ENCODE results near the gene ARHGAP6.

DNA sequence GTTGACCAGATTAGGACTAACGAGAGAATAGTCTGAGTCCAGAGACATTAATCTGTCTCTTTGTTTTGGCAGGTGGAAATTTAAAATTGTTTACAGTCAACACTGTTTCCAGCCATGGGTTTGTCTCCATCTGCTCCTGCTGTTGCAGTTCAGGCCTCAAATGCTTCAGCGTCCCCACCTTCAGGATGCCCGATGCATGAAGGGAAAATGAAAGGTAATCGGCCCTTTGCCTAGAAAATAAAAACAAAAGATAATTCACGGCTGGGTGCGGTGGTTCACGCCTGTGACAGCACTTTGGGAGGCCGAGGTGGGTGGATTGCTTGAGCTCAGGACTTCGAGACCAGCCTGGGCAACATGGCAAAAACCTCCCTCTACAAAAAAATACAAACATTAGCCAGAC lies 553.8 kb downstream of the ARHGAP6 start:
- TF ChIP-seq ZNF34 (CRISPR knock-in tag; IDR thresholded peaks at IDR 0.05; ENCODE audit: borderline replicate concordance) (no peak), FOXP1 (IDR thresholded peaks at IDR 0.05) (no peak), FOXP1 (CRISPR knock-in tag; IDR thresholded peaks at IDR 0.05) (no peak), POLR2AphosphoS5 (IDR thresholded peaks at IDR 0.05; ENCODE audit: low read depth, low read length) (no peak), POLR2A (IDR thresholded peaks at IDR 0.05; ENCODE audit: insufficient read depth in 1 of 2, low read depth in 2 of 2, low read length in 2 of 2) (no peak), UBTF (CRISPR knock-in tag; IDR thresholded peaks at IDR 0.05) (no peak), RFX5 (IDR thresholded peaks at IDR 0.05; ENCODE audit: low read depth, low read length) (no peak), NR3C1 (CRISPR knock-in tag; IDR thresholded peaks at IDR 0.05) (no peak), MXI1 (IDR thresholded peaks at IDR 0.05; ENCODE audit: borderline replicate concordance, low read depth, low read length) (no peak), FOXO1 (CRISPR knock-in tag; IDR thresholded peaks at IDR 0.05) (no peak), ADNP (CRISPR knock-in tag; IDR thresholded peaks at IDR 0.05) (no peak), NFE2L2 (IDR thresholded peaks at IDR 0.05; ENCODE audit: low read length) (no peak)
- TF ChIP-seq, protein P1, sequence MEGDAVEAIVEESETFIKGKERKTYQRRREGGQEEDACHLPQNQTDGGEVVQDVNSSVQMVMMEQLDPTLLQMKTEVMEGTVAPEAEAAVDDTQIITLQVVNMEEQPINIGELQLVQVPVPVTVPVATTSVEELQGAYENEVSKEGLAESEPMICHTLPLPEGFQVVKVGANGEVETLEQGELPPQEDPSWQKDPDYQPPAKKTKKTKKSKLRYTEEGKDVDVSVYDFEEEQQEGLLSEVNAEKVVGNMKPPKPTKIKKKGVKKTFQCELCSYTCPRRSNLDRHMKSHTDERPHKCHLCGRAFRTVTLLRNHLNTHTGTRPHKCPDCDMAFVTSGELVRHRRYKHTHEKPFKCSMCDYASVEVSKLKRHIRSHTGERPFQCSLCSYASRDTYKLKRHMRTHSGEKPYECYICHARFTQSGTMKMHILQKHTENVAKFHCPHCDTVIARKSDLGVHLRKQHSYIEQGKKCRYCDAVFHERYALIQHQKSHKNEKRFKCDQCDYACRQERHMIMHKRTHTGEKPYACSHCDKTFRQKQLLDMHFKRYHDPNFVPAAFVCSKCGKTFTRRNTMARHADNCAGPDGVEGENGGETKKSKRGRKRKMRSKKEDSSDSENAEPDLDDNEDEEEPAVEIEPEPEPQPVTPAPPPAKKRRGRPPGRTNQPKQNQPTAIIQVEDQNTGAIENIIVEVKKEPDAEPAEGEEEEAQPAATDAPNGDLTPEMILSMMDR (CRISPR knock-in tag; IDR thresholded peaks at IDR 0.05) = no peak

All from HepG2 (cell line).